NCI-H2029 treated with DMSO at 0.1 percent for 48 hours (cell line): ENCODE measurements around the gene CPED1.

Experiments used
- DNase-seq: peaks from one replicate; lab custom pipeline; 2025; lab: John Stamatoyannopoulos, UW

Gene CPED1

GRCh38 chr7:120988591-120989256 is at the start of gene CPED1:
Gene CPED1 (plus strand): TSS chr7:120988711. CDS start chr7:120989622, 911 bp downstream.
- DNase-seq, result no peak

GRCh38 chr7:120939345-120939744 is 49.2 kb upstream of the CPED1 start:
- DNase-seq, result no peak

- no peak for DNase-seq
These were observed 47.4 kb upstream of the CPED1 start for GRCh38 chr7:120941064-120941463.

- no peak for DNase-seq
These were observed 46.7 kb upstream of the CPED1 start for GRCh38 chr7:120941856-120942255.

- DNase-seq, result no peak
These were observed 45.6 kb upstream of the CPED1 start for GRCh38 chr7:120942861-120943260.

- DNase-seq, result peak; percentile 10
These were observed 43.5 kb upstream of the CPED1 start for GRCh38 chr7:120944826-120945562.

- DNase-seq, result no peak
These were observed 40.5 kb upstream of the CPED1 start for GRCh38 chr7:120947980-120948379.

- no peak for DNase-seq
These were observed 39.1 kb upstream of the CPED1 start for GRCh38 chr7:120949393-120949911.

GRCh38 chr7:120949998-120950538 is 38.4 kb upstream of the CPED1 start:
- no peak for DNase-seq

- peak; percentile 93 for DNase-seq
These were observed 37.8 kb upstream of the CPED1 start, which contains the start of gene ING3 for GRCh38 chr7:120950539-120951308. Gene ING3 (plus strand): TSS chr7:120950777. CDS start chr7:120950897, 120 bp downstream.

- DNase-seq, result no peak
These were observed 37.2 kb upstream of the CPED1 start for GRCh38 chr7:120951309-120951699.

GRCh38 chr7:120951826-120952225 is 36.7 kb upstream of the CPED1 start:
- DNase-seq, result peak; percentile 25

- DNase-seq, result no peak
These were observed 32.8 kb upstream of the CPED1 start for GRCh38 chr7:120955577-120956149.

GRCh38 chr7:120959929-120960484 is 28.5 kb upstream of the CPED1 start:
- no peak for DNase-seq

- no peak for DNase-seq
These were observed 27.8 kb upstream of the CPED1 start for GRCh38 chr7:120960714-120961113.

GRCh38 chr7:120961638-120962173 is 26.8 kb upstream of the CPED1 start:
- no peak for DNase-seq

- DNase-seq, result no peak
These were observed 24.4 kb upstream of the CPED1 start for GRCh38 chr7:120964088-120964487.

- no peak for DNase-seq
These were observed 21.6 kb upstream of the CPED1 start for GRCh38 chr7:120966961-120967360.

- no peak for DNase-seq
These were observed 14.7 kb upstream of the CPED1 start for GRCh38 chr7:120973849-120974248.

- DNase-seq, result no peak
These were observed 8.6 kb upstream of the CPED1 start for GRCh38 chr7:120979765-120980499.

GRCh38 chr7:120981117-120981516 is 7.4 kb upstream of the CPED1 start:
- DNase-seq, result no peak
